ENCODE data around the gene LKAAEAR1.

The LKAAEAR1 gene

GRCh38 chr20:64086801-64087200 is 2.6 kb upstream of the LKAAEAR1 start:
- no peaks in the 10 kb centered on the region for H3K9me3 ChIP-seq (ENCODE audit: control insufficient read depth in 2 of 2, low read length in 2 of 2)
- H3K36me3 ChIP-seq (ENCODE audit: control insufficient read depth in 2 of 2, insufficient read depth in 2 of 2, low read length in 2 of 2): no peaks in the 10 kb centered on the region
- H3K4me1 ChIP-seq (ENCODE audit: control insufficient read depth in 2 of 2, insufficient read depth in 2 of 2, low read length in 2 of 2): peaks cover 5 to 7% of the 10 kb centered on the region in 2 donors
- H3K27ac ChIP-seq (ENCODE audit: low read depth in 2 of 2, low read length in 2 of 2): no peak overlapping the region
- no peak overlapping the region for H3K4me3 ChIP-seq (ENCODE audit: low read length in 2 of 2)
- H3K27me3 ChIP-seq (ENCODE audit: control insufficient read depth in 2 of 2, insufficient read depth in 2 of 2, low read length in 2 of 2): peaks cover 22 to 40% of the 10 kb centered on the region in 2 donors
- H3K9ac ChIP-seq (ENCODE audit: low read depth in 1 of 2, low read length in 2 of 2): no peak overlapping the region

- H3K27ac ChIP-seq (ENCODE audit: low read depth in 2 of 2, low read length in 2 of 2): no peak overlapping the region
- no peaks in the 10 kb centered on the region for H3K9me3 ChIP-seq (ENCODE audit: control insufficient read depth in 2 of 2, low read length in 2 of 2)
- peaks cover 5 to 7% of the 10 kb centered on the region in 2 donors for H3K4me1 ChIP-seq (ENCODE audit: control insufficient read depth in 2 of 2, insufficient read depth in 2 of 2, low read length in 2 of 2)
- no peak overlapping the region for H3K9ac ChIP-seq (ENCODE audit: low read depth in 1 of 2, low read length in 2 of 2)
- no peaks in the 10 kb centered on the region for H3K36me3 ChIP-seq (ENCODE audit: control insufficient read depth in 2 of 2, insufficient read depth in 2 of 2, low read length in 2 of 2)
- peaks cover 22 to 36% of the 10 kb centered on the region in 2 donors for H3K27me3 ChIP-seq (ENCODE audit: control insufficient read depth in 2 of 2, insufficient read depth in 2 of 2, low read length in 2 of 2)
- no peak overlapping the region for H3K4me3 ChIP-seq (ENCODE audit: low read length in 2 of 2)
These were observed 521 bp upstream of the LKAAEAR1 start for GRCh38 chr20:64084685-64085152.

- peak overlapping the region; percentile 27 to 31 for H3K4me3 ChIP-seq (ENCODE audit: low read length in 2 of 2)
- no peak overlapping the region for H3K9ac ChIP-seq (ENCODE audit: low read depth in 1 of 2, low read length in 2 of 2)
- H3K4me1 ChIP-seq (ENCODE audit: control insufficient read depth in 2 of 2, insufficient read depth in 2 of 2, low read length in 2 of 2): peaks cover 16% of the 10 kb centered on the region in 2 donors
These were observed 807 bp downstream of the LKAAEAR1 start for GRCh38 chr20:64083378-64083803.

GRCh38 chr20:64082820-64083377 is 1.3 kb downstream of the LKAAEAR1 start:
- H3K9me3 ChIP-seq (ENCODE audit: control insufficient read depth in 2 of 2, low read length in 2 of 2): no peaks in the 10 kb centered on the region
- no peak overlapping the region for H3K27ac ChIP-seq (ENCODE audit: low read depth in 2 of 2, low read length in 2 of 2)
- no peak overlapping the region for H3K4me3 ChIP-seq (ENCODE audit: low read length in 2 of 2)
- peaks cover 18 to 20% of the 10 kb centered on the region in 2 donors for H3K4me1 ChIP-seq (ENCODE audit: control insufficient read depth in 2 of 2, insufficient read depth in 2 of 2, low read length in 2 of 2)
- peaks cover 22 to 30% of the 10 kb centered on the region in 2 donors for H3K27me3 ChIP-seq (ENCODE audit: control insufficient read depth in 2 of 2, insufficient read depth in 2 of 2, low read length in 2 of 2)
- H3K36me3 ChIP-seq (ENCODE audit: control insufficient read depth in 2 of 2, insufficient read depth in 2 of 2, low read length in 2 of 2): no peaks in the 10 kb centered on the region
- H3K9ac ChIP-seq (ENCODE audit: low read depth in 1 of 2, low read length in 2 of 2): no peak overlapping the region

More at GRCh38 chr20:64083378-64083803, 807 bp downstream of the LKAAEAR1 start:
- H3K27me3 ChIP-seq (ENCODE audit: control insufficient read depth in 2 of 2, insufficient read depth in 2 of 2, low read length in 2 of 2): peaks cover 22 to 30% of the 10 kb centered on the region in 2 donors
- H3K9me3 ChIP-seq (ENCODE audit: control insufficient read depth in 2 of 2, low read length in 2 of 2): no peaks in the 10 kb centered on the region
- H3K27ac ChIP-seq (ENCODE audit: low read depth in 2 of 2, low read length in 2 of 2): no peak overlapping the region
- no peaks in the 10 kb centered on the region for H3K36me3 ChIP-seq (ENCODE audit: control insufficient read depth in 2 of 2, insufficient read depth in 2 of 2, low read length in 2 of 2)

- no peaks in the 10 kb centered on the region for H3K36me3 ChIP-seq (ENCODE audit: control insufficient read depth in 2 of 2, insufficient read depth in 2 of 2, low read length in 2 of 2)
- H3K9me3 ChIP-seq (ENCODE audit: control insufficient read depth in 2 of 2, low read length in 2 of 2): no peaks in the 10 kb centered on the region
- peaks cover 20% of the 10 kb centered on the region in 2 donors for H3K4me1 ChIP-seq (ENCODE audit: control insufficient read depth in 2 of 2, insufficient read depth in 2 of 2, low read length in 2 of 2)
- H3K9ac ChIP-seq (ENCODE audit: low read depth in 1 of 2, low read length in 2 of 2): no peak overlapping the region
- peaks cover 22 to 30% of the 10 kb centered on the region in 2 donors for H3K27me3 ChIP-seq (ENCODE audit: control insufficient read depth in 2 of 2, insufficient read depth in 2 of 2, low read length in 2 of 2)
- H3K4me3 ChIP-seq (ENCODE audit: low read length in 2 of 2): no peak overlapping the region
- H3K27ac ChIP-seq (ENCODE audit: low read depth in 2 of 2, low read length in 2 of 2): no peak overlapping the region
These were observed 2.0 kb downstream of the LKAAEAR1 start for GRCh38 chr20:64082126-64082731.

- Histone ChIP-seq H3K4me1 (ENCODE audit: control insufficient read depth in 2 of 2, insufficient read depth in 2 of 2, low read length in 2 of 2) (peaks cover 20 to 21% of the 10 kb centered on the region in 2 donors), H3K36me3 (ENCODE audit: control insufficient read depth in 2 of 2, insufficient read depth in 2 of 2, low read length in 2 of 2) (no peaks in the 10 kb centered on the region), H3K27me3 (ENCODE audit: control insufficient read depth in 2 of 2, insufficient read depth in 2 of 2, low read length in 2 of 2) (peaks cover 20 to 30% of the 10 kb centered on the region in 2 donors), H3K27ac (ENCODE audit: low read depth in 2 of 2, low read length in 2 of 2) (no peak overlapping the region), H3K4me3 (ENCODE audit: low read length in 2 of 2) (no peak overlapping the region), H3K9ac (ENCODE audit: low read depth in 1 of 2, low read length in 2 of 2) (no peak overlapping the region), H3K9me3 (ENCODE audit: control insufficient read depth in 2 of 2, low read length in 2 of 2) (no peaks in the 10 kb centered on the region)
These were observed 2.6 kb downstream of the LKAAEAR1 start for GRCh38 chr20:64081624-64081964.

GRCh38 chr20:64080813-64081623 is 3.2 kb downstream of the LKAAEAR1 start:
- Histone ChIP-seq H3K4me1 (ENCODE audit: control insufficient read depth in 2 of 2, insufficient read depth in 2 of 2, low read length in 2 of 2) (peaks cover 20 to 21% of the 10 kb centered on the region in 2 donors), H3K4me3 (ENCODE audit: low read length in 2 of 2) (peak overlapping the region in 1 of 2 donors; percentile 54), H3K27ac (ENCODE audit: low read depth in 2 of 2, low read length in 2 of 2) (peak overlapping the region in 1 of 2 donors; percentile 71), H3K36me3 (ENCODE audit: control insufficient read depth in 2 of 2, insufficient read depth in 2 of 2, low read length in 2 of 2) (no peaks in the 10 kb centered on the region), H3K9ac (ENCODE audit: low read depth in 1 of 2, low read length in 2 of 2) (no peak overlapping the region), H3K27me3 (ENCODE audit: control insufficient read depth in 2 of 2, insufficient read depth in 2 of 2, low read length in 2 of 2) (peaks cover 18 to 29% of the 10 kb centered on the region in 2 donors), H3K9me3 (ENCODE audit: control insufficient read depth in 2 of 2, low read length in 2 of 2) (no peaks in the 10 kb centered on the region)

GRCh38 chr20:64080013-64080812 is 4.0 kb downstream of the LKAAEAR1 start, which contains the start of gene OPRL1:
TSS of gene OPRL1 (plus strand) at chr20:64080082. CDS start at chr20:64092721, 12,639 bp downstream.
- Histone ChIP-seq H3K27me3 (ENCODE audit: control insufficient read depth in 2 of 2, insufficient read depth in 2 of 2, low read length in 2 of 2) (peaks cover 15 to 23% of the 10 kb centered on the region in 2 donors), H3K9ac (ENCODE audit: low read depth in 1 of 2, low read length in 2 of 2) (peak within 1 kb of the TSS; percentile 56 to 59), H3K27ac (ENCODE audit: low read depth in 2 of 2, low read length in 2 of 2) (peak within 1 kb of the TSS; percentile 63 to 79), H3K4me3 (ENCODE audit: low read length in 2 of 2) (peak within 1 kb of the TSS; percentile 64 to 70), H3K36me3 (ENCODE audit: control insufficient read depth in 2 of 2, insufficient read depth in 2 of 2, low read length in 2 of 2) (no peaks in the 10 kb centered on the region), H3K4me1 (ENCODE audit: control insufficient read depth in 2 of 2, insufficient read depth in 2 of 2, low read length in 2 of 2) (peaks cover 20 to 21% of the 10 kb centered on the region in 2 donors), H3K9me3 (ENCODE audit: control insufficient read depth in 2 of 2, low read length in 2 of 2) (no peaks in the 10 kb centered on the region)

- H3K4me1 ChIP-seq (ENCODE audit: control insufficient read depth in 2 of 2, insufficient read depth in 2 of 2, low read length in 2 of 2): peaks cover 20 to 21% of the 10 kb centered on the region in 2 donors
- H3K9ac ChIP-seq (ENCODE audit: low read depth in 1 of 2, low read length in 2 of 2): peak within 1 kb of the TSS; percentile 56 to 59
These were observed 4.8 kb downstream of the LKAAEAR1 start, which contains the start of gene RGS19 for GRCh38 chr20:64079273-64080012. TSS of gene RGS19 (minus strand) at chr20:64079518. CDS start at chr20:64076886, 2,632 bp downstream.

More at GRCh38 chr20:64079273-64080012, 4.8 kb downstream of the LKAAEAR1 start, which contains the start of gene RGS19:
- Histone ChIP-seq H3K27ac (ENCODE audit: low read depth in 2 of 2, low read length in 2 of 2) (peak within 1 kb of the TSS; percentile 63 to 79), H3K9me3 (ENCODE audit: control insufficient read depth in 2 of 2, low read length in 2 of 2) (no peaks in the 10 kb centered on the region), H3K36me3 (ENCODE audit: control insufficient read depth in 2 of 2, insufficient read depth in 2 of 2, low read length in 2 of 2) (no peaks in the 10 kb centered on the region), H3K27me3 (ENCODE audit: control insufficient read depth in 2 of 2, insufficient read depth in 2 of 2, low read length in 2 of 2) (peaks cover 13 to 15% of the 10 kb centered on the region in 2 donors), H3K4me3 (ENCODE audit: low read length in 2 of 2) (peak within 1 kb of the TSS; percentile 64 to 70)

Measured in mucosa of rectum (tissue), 2 donors.